Right atrium auricular region (tissue), 2 donors: ENCODE results near the gene LRRC37B. TPM values are rescaled to one million over a fixed set of nuclear protein-coding genes. Genes with fewer than 3 reads are reported as not detected.
A peak's percentile ranks its signal among the peaks of the same experiment; 100 is the strongest.

Source experiments
- DNase-seq: peaks from one replicate; pipeline ENCODE4 v3.0.0-alpha.2; 2019; ENCODE audit warnings: low spot score
- H3K27ac ChIP-seq, 2 donors: fragments of 200-600 bp; sonication (generic); 1 replicate in 1 of 2; 2 replicates in 1 of 2; pipeline ENCODE4 v1.5.1; 2016 to 2019
- H3K27me3 ChIP-seq, 2 donors: fragments of 200-600 bp; sonication (generic); one replicate each; pipeline versions ENCODE4 v1.5.1 to v1.6.0; 2017 to 2019
- H3K36me3 ChIP-seq: fragments of 200-600 bp; sonication (generic); one replicate; pipeline ENCODE4 v1.5.1; 2016
- H3K4me1 ChIP-seq, 2 donors: fragments of 200-600 bp; sonication (generic); one replicate each; pipeline versions ENCODE4 v1.5.1 to v1.6.0; 2017 to 2019
- H3K4me3 ChIP-seq, 2 donors: fragments of 200-600 bp; sonication (generic); 1 replicate in 1 of 2; 2 replicates in 1 of 2; pipeline ENCODE4 v1.5.1; 2017 to 2019; ENCODE audit warnings: mild to moderate bottlenecking in 1 of 2, moderate library complexity in 1 of 2
- H3K9me3 ChIP-seq, 2 donors: fragments of 200-600 bp; sonication (generic); one replicate each; pipeline ENCODE4 v1.5.1; 2019
- total RNA-seq, 2 donors: library from RNA; depleted of rRNA; stranded (reverse); fragments of >200 nt; gene quantifications; one replicate each; pipeline ENCODE4 v1.1.0, GENCODE V29; 2016
- TF ChIP-seq, protein P1 (sequence below), 2 donors: fragments of 200-600 bp; sonication (generic); IDR thresholded peaks; one replicate each; pipeline ENCODE4 v1.5.1; 2019; ENCODE audit warnings: antibody characterized with exemption in 2 of 2

LRRC37B gene
- total RNA-seq, 2 donors from 2014 or later, result 2.5 to 7.0 TPM

DNA sequence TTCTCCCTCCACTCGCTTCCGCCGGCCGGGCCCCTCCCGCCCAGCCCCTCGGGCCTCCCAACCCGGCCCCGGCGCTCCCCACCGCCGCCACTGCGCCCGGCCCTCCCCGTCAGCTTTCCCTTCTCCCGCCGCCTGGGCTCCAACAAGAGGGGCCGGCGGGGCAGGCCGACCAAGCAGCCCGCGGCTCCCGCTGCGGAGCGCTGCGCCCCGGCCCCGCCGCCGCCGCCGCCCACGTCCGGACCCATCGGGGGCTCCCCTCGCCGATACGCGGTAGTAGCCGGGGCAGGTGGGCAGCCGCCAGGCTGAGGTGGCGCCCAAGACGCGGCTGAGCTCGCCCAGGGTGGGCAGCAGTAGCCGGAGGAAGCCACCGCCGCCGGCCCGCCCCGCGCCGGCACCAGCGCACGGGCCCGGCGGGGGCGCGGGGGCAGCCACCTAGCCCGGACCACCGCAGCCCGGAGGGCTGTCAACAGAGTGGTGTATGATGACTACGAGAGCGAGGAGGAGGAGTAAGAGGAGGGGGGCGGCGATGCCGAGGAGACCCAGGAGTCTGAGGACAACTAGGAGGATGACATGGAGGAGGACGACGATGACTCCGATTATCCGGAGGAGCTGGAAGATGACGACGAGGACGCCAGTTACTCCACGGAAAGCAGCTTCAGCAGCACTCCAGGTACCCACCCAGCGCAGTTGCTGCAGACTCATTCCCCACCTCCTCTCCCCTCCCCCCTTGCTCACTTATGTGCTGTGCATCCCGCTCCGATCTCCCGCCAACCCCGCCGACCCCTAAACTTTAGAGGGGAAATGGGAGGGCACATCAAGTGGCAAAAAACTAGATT lies 498 bp downstream of the LRRC37B start:
- H3K4me1 ChIP-seq, result peaks cover 0 to 23% of the 10 kb centered on the region in 2 donors
- TF ChIP-seq, protein P1, sequence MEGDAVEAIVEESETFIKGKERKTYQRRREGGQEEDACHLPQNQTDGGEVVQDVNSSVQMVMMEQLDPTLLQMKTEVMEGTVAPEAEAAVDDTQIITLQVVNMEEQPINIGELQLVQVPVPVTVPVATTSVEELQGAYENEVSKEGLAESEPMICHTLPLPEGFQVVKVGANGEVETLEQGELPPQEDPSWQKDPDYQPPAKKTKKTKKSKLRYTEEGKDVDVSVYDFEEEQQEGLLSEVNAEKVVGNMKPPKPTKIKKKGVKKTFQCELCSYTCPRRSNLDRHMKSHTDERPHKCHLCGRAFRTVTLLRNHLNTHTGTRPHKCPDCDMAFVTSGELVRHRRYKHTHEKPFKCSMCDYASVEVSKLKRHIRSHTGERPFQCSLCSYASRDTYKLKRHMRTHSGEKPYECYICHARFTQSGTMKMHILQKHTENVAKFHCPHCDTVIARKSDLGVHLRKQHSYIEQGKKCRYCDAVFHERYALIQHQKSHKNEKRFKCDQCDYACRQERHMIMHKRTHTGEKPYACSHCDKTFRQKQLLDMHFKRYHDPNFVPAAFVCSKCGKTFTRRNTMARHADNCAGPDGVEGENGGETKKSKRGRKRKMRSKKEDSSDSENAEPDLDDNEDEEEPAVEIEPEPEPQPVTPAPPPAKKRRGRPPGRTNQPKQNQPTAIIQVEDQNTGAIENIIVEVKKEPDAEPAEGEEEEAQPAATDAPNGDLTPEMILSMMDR (IDR thresholded peaks at IDR 0.05), result peak in 1 of 2 donors; percentile 4
- no peak for DNase-seq

DNA sequence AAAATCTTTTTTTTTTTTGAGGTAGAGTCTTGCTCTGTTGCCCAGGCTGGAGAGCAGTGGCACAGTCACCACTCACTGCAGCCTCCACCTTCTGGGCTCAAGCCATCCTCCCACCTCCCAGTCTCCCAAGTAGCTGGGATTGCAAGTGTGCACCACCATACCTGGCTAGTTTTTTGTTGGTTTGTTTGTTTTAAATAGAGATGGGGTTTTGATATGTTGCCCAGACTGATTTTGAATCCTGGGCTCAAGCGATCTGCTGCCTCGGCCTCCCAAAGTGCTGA lies 2.0 kb downstream of the LRRC37B start:
- Histone ChIP-seq H3K27ac (no peak overlapping the region), H3K36me3 (no peaks in the 10 kb centered on the region), H3K9me3 (no peaks in the 10 kb centered on the region), H3K4me3 (no peak overlapping the region), H3K4me1 (peaks cover 0 to 23% of the 10 kb centered on the region in 2 donors), H3K27me3 (no peaks in the 10 kb centered on the region)
- no peak for DNase-seq
- TF ChIP-seq, protein P1 (IDR thresholded peaks at IDR 0.05), result no peak

More for the DNA sequence above, 498 bp downstream of the LRRC37B start:
- Histone ChIP-seq H3K27me3 (no peaks in the 10 kb centered on the region), H3K27ac (peak overlapping the region; percentile 77 to 88), H3K4me3 (peak overlapping the region; percentile 60 to 76), H3K9me3 (no peaks in the 10 kb centered on the region), H3K36me3 (no peaks in the 10 kb centered on the region)

DNA sequence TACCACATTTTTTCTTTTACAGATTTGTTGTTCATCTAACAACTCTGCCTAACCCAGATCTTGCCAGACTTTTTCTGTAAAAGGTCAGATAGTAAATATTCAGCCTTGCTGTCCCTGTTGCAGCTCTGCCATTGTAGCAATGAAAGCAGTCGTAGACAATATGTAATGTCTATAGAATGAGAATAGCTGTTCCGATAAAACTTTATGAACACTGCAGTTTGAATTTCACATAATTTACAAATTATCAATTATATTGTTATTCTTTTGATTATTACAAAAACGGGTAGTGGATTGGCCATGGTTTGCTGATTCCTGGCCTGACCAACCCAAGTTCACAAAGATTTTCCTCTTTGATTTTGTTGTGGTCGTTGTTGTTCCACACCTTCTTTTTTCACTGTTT lies 2.9 kb downstream of the LRRC37B start:
- Histone ChIP-seq H3K9me3 (no peaks in the 10 kb centered on the region), H3K27me3 (no peaks in the 10 kb centered on the region), H3K4me3 (no peak overlapping the region), H3K4me1 (peaks cover 0 to 23% of the 10 kb centered on the region in 2 donors), H3K36me3 (no peaks in the 10 kb centered on the region), H3K27ac (no peak overlapping the region)
- DNase-seq, result no peak
- TF ChIP-seq, protein P1 (IDR thresholded peaks at IDR 0.05), result no peak

DNA sequence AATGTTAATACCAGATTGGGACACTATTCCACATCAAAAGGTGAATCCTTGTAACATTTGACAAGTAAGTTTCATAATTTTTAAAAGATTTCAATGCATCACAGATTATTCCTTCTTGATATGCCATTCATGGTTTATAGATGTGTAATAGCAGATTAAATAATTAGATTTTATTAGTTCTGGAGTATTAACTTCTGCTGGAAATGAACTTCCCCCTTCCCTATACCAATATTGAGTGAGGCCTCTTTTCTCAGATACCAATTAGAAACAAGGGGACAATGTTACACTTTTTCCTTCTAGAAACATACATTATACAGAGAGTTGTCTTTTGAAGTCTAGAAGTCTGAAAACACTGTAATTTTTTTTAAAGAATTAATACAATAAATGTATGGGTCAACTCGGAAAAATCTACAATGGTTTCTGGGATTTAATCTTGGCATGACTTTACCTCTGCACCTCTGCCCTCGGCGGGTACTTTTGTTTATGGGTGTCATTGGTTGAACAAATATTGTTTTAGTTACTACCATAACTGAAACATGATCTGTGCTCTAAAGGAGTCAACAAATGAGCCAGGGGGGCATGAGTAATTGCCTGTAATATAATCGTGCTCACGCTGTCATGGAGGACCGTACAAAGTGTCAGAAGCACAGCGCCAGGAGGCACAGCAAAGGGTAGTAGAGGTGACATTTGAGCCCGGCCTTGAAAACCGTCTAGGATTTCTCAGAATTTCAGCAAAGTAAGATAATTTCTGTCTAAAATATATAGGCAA lies 8.2 kb downstream of the LRRC37B start:
- H3K4me1 ChIP-seq, result no peaks in the 10 kb centered on the region
- no peak for DNase-seq
- TF ChIP-seq, protein P1 (IDR thresholded peaks at IDR 0.05), result no peak
- no peaks in the 10 kb centered on the region for H3K36me3 ChIP-seq
- H3K4me3 ChIP-seq, result no peak overlapping the region
- no peak overlapping the region for H3K27ac ChIP-seq
- H3K9me3 ChIP-seq, result no peaks in the 10 kb centered on the region
- no peaks in the 10 kb centered on the region for H3K27me3 ChIP-seq

DNA sequence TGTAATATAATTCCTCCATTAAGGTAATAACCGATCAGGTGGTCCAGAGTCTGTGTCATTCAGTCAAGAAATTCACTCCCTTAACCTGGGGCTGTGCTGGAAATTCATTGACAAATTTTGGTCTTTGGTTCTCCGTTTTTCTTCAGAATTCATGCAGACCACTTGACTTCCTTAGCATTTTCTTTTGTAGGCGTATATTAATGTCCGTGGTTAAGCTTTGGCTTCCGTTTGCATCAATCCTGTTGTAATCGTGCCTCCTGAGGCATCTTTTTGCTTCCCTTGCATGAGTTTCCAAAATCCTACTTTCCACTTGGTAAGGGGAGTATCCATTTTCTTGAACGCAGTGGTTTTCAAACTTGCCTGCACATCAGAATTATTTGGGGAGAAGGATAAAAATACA lies 9.0 kb downstream of the LRRC37B start:
- no peak overlapping the region for H3K4me3 ChIP-seq

More for the DNA sequence above, 9.0 kb downstream of the LRRC37B start:
- H3K4me1 ChIP-seq, result no peaks in the 10 kb centered on the region
- TF ChIP-seq, protein P1 (IDR thresholded peaks at IDR 0.05), result no peak
- DNase-seq, result no peak
- H3K27ac ChIP-seq, result no peak overlapping the region
- H3K9me3 ChIP-seq, result no peaks in the 10 kb centered on the region
- no peaks in the 10 kb centered on the region for H3K27me3 ChIP-seq
- no peaks in the 10 kb centered on the region for H3K36me3 ChIP-seq
